Thoracic aorta (tissue), 2 donors: ENCODE measurements around the gene PLXNA1. TPM values are rescaled to one million over a fixed set of nuclear protein-coding genes. Genes with fewer than 3 reads are reported as not detected.

Experiments used
- ATAC-seq: fragments of 150-250 bp; one replicate; pipeline ENCODE4 v1.8.0; 2017; ENCODE audit warnings: low read depth; ENCODE audit not compliant: insufficient number of reproducible peaks, low FRiP score
- DNase-seq: peaks from one replicate; pipeline ENCODE4 v3.0.0-alpha.2; 2020; ENCODE audit warnings: low spot score
- H3K27ac ChIP-seq, 2 donors: fragments of 200-600 bp; sonication (generic); 1 replicate in 1 of 2; 2 replicates in 1 of 2; pipeline ENCODE4 v1.5.1; 2016; ENCODE audit warnings: mild to moderate bottlenecking in 2 of 2, moderate library complexity in 2 of 2
- H3K27me3 ChIP-seq: fragments of 200-600 bp; sonication (generic); replicated peaks from 2 replicates; pipeline ENCODE4 v1.6.0; 2016; ENCODE audit warnings: mild to moderate bottlenecking; ENCODE audit not compliant: insufficient read depth
- H3K36me3 ChIP-seq: fragments of 200-600 bp; sonication (generic); one replicate; pipeline ENCODE4 v1.5.1; 2016
- H3K4me1 ChIP-seq, 2 donors: fragments of 200-600 bp; sonication (generic); 1 replicate in 1 of 2; 2 replicates in 1 of 2; pipeline versions ENCODE4 v1.5.1 to v1.6.0; 2016; ENCODE audit warnings: low read depth in 2 of 2, mild to moderate bottlenecking in 1 of 2; ENCODE audit not compliant: control insufficient read depth in 1 of 2
- H3K4me3 ChIP-seq: fragments of 200-600 bp; sonication (generic); 2 replicates; pipeline ENCODE4 v1.5.1; 2016; ENCODE audit warnings: mild to moderate bottlenecking
- H3K9me3 ChIP-seq: fragments of 200-600 bp; sonication (generic); 2 replicates; pipeline ENCODE4 v1.5.1; 2016
- total RNA-seq, 2 donors: library from RNA; depleted of rRNA; stranded (reverse); fragments of >200 nt; gene quantifications; one replicate each; pipeline versions ENCODE4 v1.1.0 to v1.2.3, GENCODE V29; 2016
- TF ChIP-seq, protein P1 (sequence below): fragments of 200-600 bp; sonication (generic); IDR thresholded peaks from one replicate; pipeline ENCODE4 v1.5.1; 2019; ENCODE audit warnings: antibody characterized with exemption

PLXNA1 gene
- total RNA-seq, 2 donors from 2014 or later: 70.1 to 102 TPM

GRCh38 chr3:126980266-126980811 lies 2.6 kb upstream of the PLXNA1 start:
- Histone ChIP-seq H3K4me1 (peaks cover 12 to 24% of the 10 kb centered on the region in 2 donors), H3K27ac (no peak overlapping the region), H3K36me3 (no peaks in the 10 kb centered on the region), H3K27me3 (no peaks in the 10 kb centered on the region), H3K9me3 (no peaks in the 10 kb centered on the region), H3K4me3 (no peak overlapping the region)
- DNase-seq (no peak), ATAC-seq (no peak)
- TF ChIP-seq, protein P1, sequence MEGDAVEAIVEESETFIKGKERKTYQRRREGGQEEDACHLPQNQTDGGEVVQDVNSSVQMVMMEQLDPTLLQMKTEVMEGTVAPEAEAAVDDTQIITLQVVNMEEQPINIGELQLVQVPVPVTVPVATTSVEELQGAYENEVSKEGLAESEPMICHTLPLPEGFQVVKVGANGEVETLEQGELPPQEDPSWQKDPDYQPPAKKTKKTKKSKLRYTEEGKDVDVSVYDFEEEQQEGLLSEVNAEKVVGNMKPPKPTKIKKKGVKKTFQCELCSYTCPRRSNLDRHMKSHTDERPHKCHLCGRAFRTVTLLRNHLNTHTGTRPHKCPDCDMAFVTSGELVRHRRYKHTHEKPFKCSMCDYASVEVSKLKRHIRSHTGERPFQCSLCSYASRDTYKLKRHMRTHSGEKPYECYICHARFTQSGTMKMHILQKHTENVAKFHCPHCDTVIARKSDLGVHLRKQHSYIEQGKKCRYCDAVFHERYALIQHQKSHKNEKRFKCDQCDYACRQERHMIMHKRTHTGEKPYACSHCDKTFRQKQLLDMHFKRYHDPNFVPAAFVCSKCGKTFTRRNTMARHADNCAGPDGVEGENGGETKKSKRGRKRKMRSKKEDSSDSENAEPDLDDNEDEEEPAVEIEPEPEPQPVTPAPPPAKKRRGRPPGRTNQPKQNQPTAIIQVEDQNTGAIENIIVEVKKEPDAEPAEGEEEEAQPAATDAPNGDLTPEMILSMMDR: no peak

DNA sequence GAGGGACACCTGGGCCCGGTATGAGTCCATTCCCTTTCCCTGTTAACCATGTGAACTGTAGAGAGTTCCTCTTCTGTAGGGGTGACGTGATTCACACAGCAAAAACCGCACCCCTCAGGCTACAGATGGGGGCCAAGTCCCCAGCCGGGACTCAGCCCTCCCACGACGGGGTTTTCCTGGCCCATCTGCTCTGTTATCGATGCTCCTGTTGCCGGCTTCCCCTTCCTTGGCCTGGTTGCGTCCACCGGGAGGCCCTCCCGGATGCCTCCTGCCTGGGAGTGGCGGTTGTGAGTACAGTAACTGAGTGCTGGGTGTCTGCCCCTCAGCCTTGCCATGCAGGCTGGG lies 817 bp upstream of the PLXNA1 start:
- DNase-seq (no peak), ATAC-seq (no peak)
- H3K27me3 ChIP-seq: no peaks in the 10 kb centered on the region
- H3K4me1 ChIP-seq: peaks cover 25 to 42% of the 10 kb centered on the region in 2 donors
- H3K4me3 ChIP-seq: peak overlapping the region; percentile 74
- peak overlapping the region in 1 of 2 donors; percentile 49 for H3K27ac ChIP-seq
- H3K9me3 ChIP-seq: no peaks in the 10 kb centered on the region
- no peaks in the 10 kb centered on the region for H3K36me3 ChIP-seq
- TF ChIP-seq, protein P1: no peak

DNA sequence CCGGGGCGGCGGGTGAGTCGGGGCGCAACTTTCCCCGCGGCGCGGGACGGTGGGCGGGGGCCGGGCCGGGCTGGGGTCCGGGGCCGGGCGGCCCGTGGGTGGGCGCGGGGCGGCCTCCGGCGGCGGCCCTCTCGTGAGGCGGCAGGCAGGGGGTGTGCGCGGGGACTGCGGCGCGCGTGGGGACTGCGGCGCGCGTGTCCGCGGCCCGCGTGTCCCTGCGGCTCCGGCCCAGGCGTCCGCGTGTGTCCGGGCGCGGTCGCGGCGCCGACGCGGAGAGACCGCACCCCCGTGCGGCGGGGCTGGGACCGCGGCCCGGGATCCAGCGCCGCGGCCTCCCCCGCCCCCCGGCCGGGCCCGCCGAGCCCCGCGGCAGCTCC lies 349 bp downstream of the PLXNA1 start:
- DNase-seq: no peak
- Histone ChIP-seq H3K9me3 (no peaks in the 10 kb centered on the region), H3K4me1 (peaks cover 30 to 54% of the 10 kb centered on the region in 2 donors), H3K4me3 (peak overlapping the region; percentile 97), H3K27ac (no peak overlapping the region), H3K36me3 (no peaks in the 10 kb centered on the region), H3K27me3 (no peaks in the 10 kb centered on the region)
- TF ChIP-seq, protein P1: no peak
- ATAC-seq: no peak

DNA sequence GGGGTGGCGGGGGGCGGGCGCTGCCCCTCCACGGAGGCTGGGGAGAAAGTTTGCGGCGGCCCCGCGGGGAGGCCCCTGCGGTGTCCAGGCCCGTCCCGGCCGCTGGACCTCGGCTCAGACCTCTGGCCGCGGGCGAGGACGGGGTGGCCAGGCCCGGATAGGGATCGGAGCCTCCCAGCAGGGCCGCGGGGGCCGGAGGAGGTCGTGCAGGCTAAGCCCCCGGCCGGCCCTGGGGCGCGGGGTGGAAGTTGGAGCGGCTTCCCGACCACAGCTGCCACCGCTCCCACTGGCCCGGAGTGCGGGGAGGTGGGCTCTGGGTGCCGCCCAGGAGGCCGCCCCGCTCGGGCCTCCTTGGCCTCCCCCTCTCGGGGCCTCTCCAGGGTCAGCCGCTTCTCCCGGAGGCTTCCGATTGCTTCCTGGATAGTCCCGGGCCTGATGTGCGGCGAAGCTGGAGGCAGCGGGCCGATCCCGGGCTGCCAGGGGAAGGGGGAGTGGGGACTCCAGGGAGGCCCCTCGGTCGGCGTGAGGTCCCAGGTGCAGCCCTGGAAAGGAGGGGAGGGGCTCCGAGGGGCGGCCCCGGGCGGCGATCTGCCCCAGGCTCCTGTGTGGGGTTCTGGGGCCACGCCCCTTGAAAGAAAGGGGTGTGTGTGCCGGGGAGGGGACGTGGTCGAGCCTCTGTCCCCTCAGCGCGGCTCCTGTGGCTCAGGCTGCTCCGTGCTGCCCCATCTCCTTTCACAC lies 907 bp downstream of the PLXNA1 start:
- ATAC-seq (no peak), DNase-seq (no peak)
- TF ChIP-seq, protein P1: no peak

DNA sequence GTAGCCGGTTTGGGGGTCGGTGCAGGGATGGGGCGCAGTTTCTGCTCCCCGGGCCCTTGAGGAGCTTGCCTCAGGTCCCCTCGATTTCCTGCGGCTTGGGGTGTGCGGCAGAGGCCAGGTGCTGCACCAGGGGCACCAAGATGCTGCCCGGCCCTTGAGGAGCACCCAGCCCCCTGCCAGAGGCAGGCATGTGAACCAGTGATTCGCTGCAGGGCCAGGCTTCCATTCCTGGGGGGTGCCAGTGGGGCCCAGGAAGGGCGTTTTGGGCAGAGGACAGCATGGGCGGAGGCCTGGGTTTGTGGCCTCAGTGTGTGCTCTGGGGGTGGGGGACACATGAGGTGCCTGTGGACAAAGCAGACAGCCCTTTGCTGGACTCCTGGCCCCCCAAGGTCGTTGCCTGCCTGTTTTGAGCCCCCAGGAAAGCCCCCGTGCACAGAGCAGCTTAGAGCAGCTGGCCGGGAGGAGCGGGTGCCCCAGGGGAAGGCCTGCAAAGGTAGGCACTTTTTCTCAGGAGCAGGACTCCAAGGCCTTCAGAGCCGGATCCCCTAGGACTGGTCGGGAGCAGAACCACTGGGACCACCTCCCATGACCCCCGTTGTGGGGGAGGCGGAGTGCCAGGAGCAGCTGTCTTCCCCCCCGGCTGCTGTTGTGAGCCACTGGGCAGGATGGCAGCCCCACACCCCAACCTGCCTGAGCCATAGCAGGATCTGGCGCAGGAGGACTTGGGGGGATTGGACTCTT lies 1.6 kb downstream of the PLXNA1 start:
- no peak for DNase-seq
- Histone ChIP-seq H3K36me3 (peaks cover 8% of the 10 kb centered on the region), H3K27ac (peak overlapping the region; percentile 49 to 76), H3K27me3 (no peaks in the 10 kb centered on the region), H3K4me3 (peak overlapping the region; percentile 97), H3K4me1 (peaks cover 30 to 57% of the 10 kb centered on the region in 2 donors), H3K9me3 (no peaks in the 10 kb centered on the region)
- TF ChIP-seq, protein P1: no peak
- no peak for ATAC-seq

More for the DNA sequence above, 907 bp downstream of the PLXNA1 start:
- Histone ChIP-seq H3K9me3 (no peaks in the 10 kb centered on the region), H3K36me3 (peaks cover under 1% of the 10 kb centered on the region), H3K4me1 (peaks cover 30 to 56% of the 10 kb centered on the region in 2 donors), H3K4me3 (peak overlapping the region; percentile 97), H3K27ac (peak overlapping the region; percentile 53 to 76), H3K27me3 (no peaks in the 10 kb centered on the region)
